HG02798 (cell line): ENCODE data around the gene PHF21B.
"Not testable (repeated sequence)": the region's sequence is repeated elsewhere in the genome, so short reads cannot be mapped to it uniquely, and the experiment has no call there.

Experiments used
- ATAC-seq: cut with Tn5 transposase; IDR thresholded peaks from one replicate; pipeline ENCODE4 v1.9.1; 2021; ENCODE audit warnings: mild to moderate bottlenecking; ENCODE audit not compliant: unreplicated experiment, poor library complexity

PHF21B gene

GRCh38 chr22:44855855-44856254 is 153.9 kb downstream of the PHF21B start:
- ATAC-seq: no peak

GRCh38 chr22:44854641-44855040 is 155.2 kb downstream of the PHF21B start:
- ATAC-seq: not testable (repeated sequence)

- ATAC-seq: no peak
Measured at GRCh38 chr22:44850946-44851345, 158.9 kb downstream of the PHF21B start.

- ATAC-seq: no peak
Measured at GRCh38 chr22:44848791-44849420, 160.9 kb downstream of the PHF21B start.

GRCh38 chr22:44848296-44848741 is 161.5 kb downstream of the PHF21B start:
- no peak for ATAC-seq

GRCh38 chr22:44847892-44848291 is 161.9 kb downstream of the PHF21B start:
- ATAC-seq: no peak

GRCh38 chr22:44847380-44847779 is 162.4 kb downstream of the PHF21B start:
- no peak for ATAC-seq

GRCh38 chr22:44846726-44847275 is 163.0 kb downstream of the PHF21B start:
- no peak for ATAC-seq

GRCh38 chr22:44845796-44846720 is 163.7 kb downstream of the PHF21B start:
- ATAC-seq: no peak

GRCh38 chr22:44845191-44845590 is 164.6 kb downstream of the PHF21B start:
- ATAC-seq: no peak

- ATAC-seq: no peak
Measured at GRCh38 chr22:44842417-44842816, 167.4 kb downstream of the PHF21B start.

GRCh38 chr22:44840611-44841322 is 169.0 kb downstream of the PHF21B start:
- ATAC-seq: no peak

GRCh38 chr22:44839721-44840120 is 170.1 kb downstream of the PHF21B start:
- no peak for ATAC-seq

- ATAC-seq: no peak
Measured at GRCh38 chr22:44839061-44839460, 170.7 kb downstream of the PHF21B start.

- ATAC-seq: no peak
Measured at GRCh38 chr22:44838316-44839016, 171.3 kb downstream of the PHF21B start.

GRCh38 chr22:44837481-44837880 is 172.3 kb downstream of the PHF21B start:
- ATAC-seq: no peak

GRCh38 chr22:44834065-44834464 is 175.7 kb downstream of the PHF21B start:
- no peak for ATAC-seq

GRCh38 chr22:44831885-44832284 is 177.9 kb downstream of the PHF21B start:
- no peak for ATAC-seq
